ENCODE data around the gene TKT. TPM values are rescaled to one million over a fixed set of nuclear protein-coding genes. Genes with fewer than 3 reads are reported as not detected.
A peak's percentile ranks its signal among the peaks of the same experiment; 100 is the strongest.

TKT gene
- total RNA-seq, 4 donors from 2014 or later = 468 to 962 (median 800) TPM

- Histone ChIP-seq H3K4me3 (replicated peaks in 1 of 3) (no peak overlapping the region), H3K4me1 (peaks cover 68 to 77% of the 10 kb centered on the region in 2 donors), H3K36me3 (peaks cover 0 to 3% of the 10 kb centered on the region in 2 donors), H3K27ac (peak overlapping the region in 2 of 3 donors; percentile 10 to 36), H3K27me3 (no peaks in the 10 kb centered on the region), H3K9me3 (no peaks in the 10 kb centered on the region)
- WGBS, 2 donors = 83 to 84% methylated on average over 6 of the region's 6 CpGs
- TF ChIP-seq POLR2A (IDR thresholded peaks at IDR 0.05) = no peak
- TF ChIP-seq CTCF (IDR thresholded peaks at IDR 0.05) = no peak
- intact Hi-C loops (cut with DNase I) = no loop called here
- DNase-seq = no peak
Observed at GRCh38 chr3:53248161-53248560, 7.7 kb downstream of the TKT start.

- no peak for TF ChIP-seq POLR2A (IDR thresholded peaks at IDR 0.05)
- TF ChIP-seq CTCF (IDR thresholded peaks at IDR 0.05) = no peak
- intact Hi-C loops (cut with DNase I) = no loop called here
- Histone ChIP-seq H3K27me3 (no peaks in the 10 kb centered on the region), H3K4me3 (replicated peaks in 1 of 3) (no peak overlapping the region), H3K27ac (peak overlapping the region in 2 of 3 donors; percentile 10 to 36), H3K4me1 (peaks cover 69 to 77% of the 10 kb centered on the region in 2 donors), H3K36me3 (peaks cover 0 to 3% of the 10 kb centered on the region in 2 donors), H3K9me3 (no peaks in the 10 kb centered on the region)
- WGBS, 2 donors = 84 to 88% methylated on average over 2 of the region's 2 CpGs
- no peak for DNase-seq
Observed at GRCh38 chr3:53247619-53248018, 8.2 kb downstream of the TKT start.

- Histone ChIP-seq H3K9me3 (no peaks in the 10 kb centered on the region), H3K4me3 (replicated peaks in 1 of 3) (no peak overlapping the region), H3K27me3 (no peaks in the 10 kb centered on the region), H3K4me1 (peaks cover 50 to 73% of the 10 kb centered on the region in 2 donors), H3K27ac (peak overlapping the region in 1 of 3 donors; percentile 85), H3K36me3 (peaks cover 28 to 30% of the 10 kb centered on the region in 2 donors)
- TF ChIP-seq CTCF (IDR thresholded peaks at IDR 0.05) (no peak), POLR2A (IDR thresholded peaks at IDR 0.05) (no peak)
- WGBS, 2 donors = 85 to 88% methylated on average over 4 to 6 of the region's 8 CpGs
- DNase-seq = no peak
- intact Hi-C loops (cut with DNase I) = no loop called here
Observed at GRCh38 chr3:53244271-53244670, 11.6 kb downstream of the TKT start.

GRCh38 chr3:53243785-53244184 lies 12.0 kb downstream of the TKT start:
- peaks cover 53 to 74% of the 10 kb centered on the region in 2 donors for H3K4me1 ChIP-seq
- intact Hi-C loops (cut with DNase I) = no loop called here
- DNase-seq = no peak
- WGBS, 2 donors = 77 to 88% methylated on average over 8 of the region's 8 CpGs
- H3K4me3 ChIP-seq (replicated peaks in 1 of 3) = no peak overlapping the region
- no peaks in the 10 kb centered on the region for H3K27me3 ChIP-seq
- no peaks in the 10 kb centered on the region for H3K9me3 ChIP-seq
- H3K27ac ChIP-seq = peak overlapping the region in 2 of 3 donors; percentile 72 to 85
- TF ChIP-seq CTCF (IDR thresholded peaks at IDR 0.05) (no peak), POLR2A (IDR thresholded peaks at IDR 0.05) (no peak)
- peaks cover 32 to 35% of the 10 kb centered on the region in 2 donors for H3K36me3 ChIP-seq

GRCh38 chr3:53243165-53243564 lies 12.7 kb downstream of the TKT start:
- Histone ChIP-seq H3K4me1 (peaks cover 59 to 75% of the 10 kb centered on the region in 2 donors), H3K27me3 (no peaks in the 10 kb centered on the region), H3K27ac (peak overlapping the region in 2 of 3 donors; percentile 72 to 85), H3K36me3 (peaks cover 37 to 38% of the 10 kb centered on the region in 2 donors), H3K4me3 (replicated peaks in 1 of 3) (no peak overlapping the region), H3K9me3 (no peaks in the 10 kb centered on the region)
- TF ChIP-seq POLR2A (IDR thresholded peaks at IDR 0.05) = no peak
- no peak for TF ChIP-seq CTCF (IDR thresholded peaks at IDR 0.05)
- 53 to 55% methylated on average over 14 of the region's 14 CpGs for WGBS, 2 donors
- intact Hi-C loops (cut with DNase I) = no loop called here
- DNase-seq = peak; percentile 33 to 42
